Measurements from ENCODE around the gene S100A9. TPM values are rescaled to one million over a fixed set of nuclear protein-coding genes. Genes with fewer than 3 reads are reported as not detected.

S100A9 gene
- total RNA-seq, 1 experiment from 2014 or later = 0.59 TPM

DNA sequence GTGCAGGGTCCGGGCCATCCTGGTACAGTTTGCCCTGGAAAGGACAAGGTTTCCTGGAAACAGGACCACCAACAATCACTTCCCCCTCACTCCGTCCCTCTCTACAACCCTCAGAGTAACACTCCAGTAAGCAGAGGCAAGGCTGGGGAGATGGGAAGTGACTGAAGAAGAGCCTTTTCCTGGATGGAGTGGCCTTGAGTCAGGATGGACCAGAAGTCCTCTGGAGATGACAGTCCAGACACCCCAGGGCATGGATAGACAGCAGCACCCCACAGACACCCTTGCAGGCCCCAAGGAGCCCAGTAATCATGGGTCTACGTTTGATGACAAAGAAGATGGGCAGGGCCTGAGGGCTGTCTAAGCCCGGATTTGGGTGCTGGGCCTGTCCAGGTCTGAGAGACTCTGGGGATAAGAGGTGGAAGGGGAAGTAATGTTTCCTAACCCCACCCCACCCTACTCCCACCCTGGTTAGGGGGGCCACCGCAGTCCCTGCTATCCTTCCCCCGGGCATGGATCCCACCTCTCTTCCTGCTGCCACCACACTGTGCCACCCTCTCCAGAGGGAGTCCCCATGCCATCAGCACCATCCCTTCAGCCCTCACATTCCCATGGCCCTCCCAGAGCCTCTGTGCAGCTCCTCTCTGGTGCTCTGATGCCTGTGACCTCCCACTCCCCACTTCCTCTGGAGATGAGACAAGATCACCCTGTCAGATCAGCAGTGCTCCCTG is 40.4 kb downstream of the S100A9 start:
- no peak for DNase-seq (ENCODE audit: low read depth, low spot score)
- H3K27me3 ChIP-seq (ENCODE audit: insufficient read depth, low read length) = peaks cover 70% of the 10 kb centered on the region

More for the DNA sequence above, 40.4 kb downstream of the S100A9 start:
- Histone ChIP-seq H2AFZ (ENCODE audit: low read depth, low read length, poor library complexity, severe bottlenecking) (no peak overlapping the region), H3K79me2 (ENCODE audit: insufficient read depth, low read length) (no peaks in the 10 kb centered on the region), H3K4me3 (replicated peaks in 1 of 2; ENCODE audit: low read depth in 1 of 2, low read length in 2 of 2) (no peak overlapping the region), H3K9me3 (ENCODE audit: control insufficient read depth in 1 of 2, insufficient read depth in 1 of 2, low read depth in 1 of 2, low read length in 2 of 2) (no peaks in the 10 kb centered on the region), H3K9ac (ENCODE audit: low read length) (no peak overlapping the region), H3K4me2 (ENCODE audit: low read length) (no peak overlapping the region), H3K9me2 (ENCODE audit: insufficient read depth) (no peaks in the 10 kb centered on the region), H3K4me1 (ENCODE audit: control insufficient read depth in 1 of 2, insufficient read depth in 2 of 2, low read length in 2 of 2) (no peaks in the 10 kb centered on the region), H3K36me3 (ENCODE audit: control insufficient read depth in 1 of 2, insufficient read depth in 2 of 2, low read length in 2 of 2) (no peaks in the 10 kb centered on the region), H3K27ac (ENCODE audit: low read depth, low read length) (no peak overlapping the region), H4K20me1 (ENCODE audit: insufficient read depth) (no peaks in the 10 kb centered on the region)
- BruUV-seq (replicated peaks) = no TSS peak
- ChIA-PET POLR2A (no interaction called here), CTCF (no interaction called here), RAD21 (ENCODE audit: low non-redundant PET in 1 of 2, low total read pairs in 2 of 2, uncharacterized antibody in 2 of 2, unreplicated experiment in 2 of 2) (no interaction called here)
- ATAC-seq = no peak
- TF ChIP-seq, protein P1, sequence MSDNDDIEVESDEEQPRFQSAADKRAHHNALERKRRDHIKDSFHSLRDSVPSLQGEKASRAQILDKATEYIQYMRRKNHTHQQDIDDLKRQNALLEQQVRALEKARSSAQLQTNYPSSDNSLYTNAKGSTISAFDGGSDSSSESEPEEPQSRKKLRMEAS (IDR thresholded peaks at IDR 0.05) = no peak
- TF ChIP-seq RAD21 (IDR thresholded peaks at IDR 0.05; ENCODE audit: low read depth) = no peak
- TF ChIP-seq POLR2AphosphoS5 (IDR thresholded peaks at IDR 0.05; ENCODE audit: low read depth, low read length) = no peak
- TF ChIP-seq ZNF274 (IDR thresholded peaks at IDR 0.05; ENCODE audit: low read depth, low read length) = no peak
- no peak for TF ChIP-seq FOSL1 (IDR thresholded peaks at IDR 0.05; ENCODE audit: low read depth)
- no peak for TF ChIP-seq YY1 (IDR thresholded peaks at IDR 0.05; ENCODE audit: extremely low read depth, insufficient replicate concordance, low read depth, low read length)
- TF ChIP-seq, protein P2, sequence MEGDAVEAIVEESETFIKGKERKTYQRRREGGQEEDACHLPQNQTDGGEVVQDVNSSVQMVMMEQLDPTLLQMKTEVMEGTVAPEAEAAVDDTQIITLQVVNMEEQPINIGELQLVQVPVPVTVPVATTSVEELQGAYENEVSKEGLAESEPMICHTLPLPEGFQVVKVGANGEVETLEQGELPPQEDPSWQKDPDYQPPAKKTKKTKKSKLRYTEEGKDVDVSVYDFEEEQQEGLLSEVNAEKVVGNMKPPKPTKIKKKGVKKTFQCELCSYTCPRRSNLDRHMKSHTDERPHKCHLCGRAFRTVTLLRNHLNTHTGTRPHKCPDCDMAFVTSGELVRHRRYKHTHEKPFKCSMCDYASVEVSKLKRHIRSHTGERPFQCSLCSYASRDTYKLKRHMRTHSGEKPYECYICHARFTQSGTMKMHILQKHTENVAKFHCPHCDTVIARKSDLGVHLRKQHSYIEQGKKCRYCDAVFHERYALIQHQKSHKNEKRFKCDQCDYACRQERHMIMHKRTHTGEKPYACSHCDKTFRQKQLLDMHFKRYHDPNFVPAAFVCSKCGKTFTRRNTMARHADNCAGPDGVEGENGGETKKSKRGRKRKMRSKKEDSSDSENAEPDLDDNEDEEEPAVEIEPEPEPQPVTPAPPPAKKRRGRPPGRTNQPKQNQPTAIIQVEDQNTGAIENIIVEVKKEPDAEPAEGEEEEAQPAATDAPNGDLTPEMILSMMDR (IDR thresholded peaks at IDR 0.05 in 2 of 3, conservative IDR thresholded peaks at IDR 0.05 in 1 of 3; ENCODE audit: borderline replicate concordance in 1 of 3, insufficient read depth in 1 of 3, low read depth in 2 of 3, low read length in 2 of 3) = no peak
- TF ChIP-seq ZFX (IDR thresholded peaks at IDR 0.05) = no peak
- no peak for TF ChIP-seq TCF7L2 (IDR thresholded peaks at IDR 0.05; ENCODE audit: borderline replicate concordance, extremely low read depth, insufficient read depth, insufficient read length)
- no peak for TF ChIP-seq POLR2A (IDR thresholded peaks at IDR 0.05; ENCODE audit: borderline replicate concordance, extremely low read depth, insufficient read depth, insufficient read length)
- TF ChIP-seq, protein P3, sequence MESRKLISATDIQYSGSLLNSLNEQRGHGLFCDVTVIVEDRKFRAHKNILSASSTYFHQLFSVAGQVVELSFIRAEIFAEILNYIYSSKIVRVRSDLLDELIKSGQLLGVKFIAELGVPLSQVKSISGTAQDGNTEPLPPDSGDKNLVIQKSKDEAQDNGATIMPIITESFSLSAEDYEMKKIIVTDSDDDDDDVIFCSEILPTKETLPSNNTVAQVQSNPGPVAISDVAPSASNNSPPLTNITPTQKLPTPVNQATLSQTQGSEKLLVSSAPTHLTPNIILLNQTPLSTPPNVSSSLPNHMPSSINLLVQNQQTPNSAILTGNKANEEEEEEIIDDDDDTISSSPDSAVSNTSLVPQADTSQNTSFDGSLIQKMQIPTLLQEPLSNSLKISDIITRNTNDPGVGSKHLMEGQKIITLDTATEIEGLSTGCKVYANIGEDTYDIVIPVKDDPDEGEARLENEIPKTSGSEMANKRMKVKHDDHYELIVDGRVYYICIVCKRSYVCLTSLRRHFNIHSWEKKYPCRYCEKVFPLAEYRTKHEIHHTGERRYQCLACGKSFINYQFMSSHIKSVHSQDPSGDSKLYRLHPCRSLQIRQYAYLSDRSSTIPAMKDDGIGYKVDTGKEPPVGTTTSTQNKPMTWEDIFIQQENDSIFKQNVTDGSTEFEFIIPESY (IDR thresholded peaks at IDR 0.05; ENCODE audit: extremely low read depth, insufficient replicate concordance, low read length) = no peak
- TF ChIP-seq JUND (IDR thresholded peaks at IDR 0.05) = no peak
- TF ChIP-seq EGR1 (IDR thresholded peaks at IDR 0.05; ENCODE audit: low read depth) = no peak
- TF ChIP-seq, protein P4, sequence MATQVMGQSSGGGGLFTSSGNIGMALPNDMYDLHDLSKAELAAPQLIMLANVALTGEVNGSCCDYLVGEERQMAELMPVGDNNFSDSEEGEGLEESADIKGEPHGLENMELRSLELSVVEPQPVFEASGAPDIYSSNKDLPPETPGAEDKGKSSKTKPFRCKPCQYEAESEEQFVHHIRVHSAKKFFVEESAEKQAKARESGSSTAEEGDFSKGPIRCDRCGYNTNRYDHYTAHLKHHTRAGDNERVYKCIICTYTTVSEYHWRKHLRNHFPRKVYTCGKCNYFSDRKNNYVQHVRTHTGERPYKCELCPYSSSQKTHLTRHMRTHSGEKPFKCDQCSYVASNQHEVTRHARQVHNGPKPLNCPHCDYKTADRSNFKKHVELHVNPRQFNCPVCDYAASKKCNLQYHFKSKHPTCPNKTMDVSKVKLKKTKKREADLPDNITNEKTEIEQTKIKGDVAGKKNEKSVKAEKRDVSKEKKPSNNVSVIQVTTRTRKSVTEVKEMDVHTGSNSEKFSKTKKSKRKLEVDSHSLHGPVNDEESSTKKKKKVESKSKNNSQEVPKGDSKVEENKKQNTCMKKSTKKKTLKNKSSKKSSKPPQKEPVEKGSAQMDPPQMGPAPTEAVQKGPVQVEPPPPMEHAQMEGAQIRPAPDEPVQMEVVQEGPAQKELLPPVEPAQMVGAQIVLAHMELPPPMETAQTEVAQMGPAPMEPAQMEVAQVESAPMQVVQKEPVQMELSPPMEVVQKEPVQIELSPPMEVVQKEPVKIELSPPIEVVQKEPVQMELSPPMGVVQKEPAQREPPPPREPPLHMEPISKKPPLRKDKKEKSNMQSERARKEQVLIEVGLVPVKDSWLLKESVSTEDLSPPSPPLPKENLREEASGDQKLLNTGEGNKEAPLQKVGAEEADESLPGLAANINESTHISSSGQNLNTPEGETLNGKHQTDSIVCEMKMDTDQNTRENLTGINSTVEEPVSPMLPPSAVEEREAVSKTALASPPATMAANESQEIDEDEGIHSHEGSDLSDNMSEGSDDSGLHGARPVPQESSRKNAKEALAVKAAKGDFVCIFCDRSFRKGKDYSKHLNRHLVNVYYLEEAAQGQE (IDR thresholded peaks at IDR 0.05; ENCODE audit: low read depth) = no peak
- TF ChIP-seq SRF (IDR thresholded peaks at IDR 0.05; ENCODE audit: low read depth) = no peak
- TF ChIP-seq SIN3A (IDR thresholded peaks at IDR 0.05; ENCODE audit: low read depth) = no peak
- no peak for TF ChIP-seq EZH2 (IDR thresholded peaks at IDR 0.05)
- TF ChIP-seq, protein P5, sequence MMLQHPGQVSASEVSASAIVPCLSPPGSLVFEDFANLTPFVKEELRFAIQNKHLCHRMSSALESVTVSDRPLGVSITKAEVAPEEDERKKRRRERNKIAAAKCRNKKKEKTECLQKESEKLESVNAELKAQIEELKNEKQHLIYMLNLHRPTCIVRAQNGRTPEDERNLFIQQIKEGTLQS (IDR thresholded peaks at IDR 0.05) = no peak
- intact Hi-C loops (cut with micrococcal nuclease) = no loop called here
